Measurements from ENCODE around the gene WASF2.
"Not testable (repeated sequence)": the region's sequence is repeated elsewhere in the genome, so short reads cannot be mapped to it uniquely, and the experiment has no call there.

Gene WASF2

DNA sequence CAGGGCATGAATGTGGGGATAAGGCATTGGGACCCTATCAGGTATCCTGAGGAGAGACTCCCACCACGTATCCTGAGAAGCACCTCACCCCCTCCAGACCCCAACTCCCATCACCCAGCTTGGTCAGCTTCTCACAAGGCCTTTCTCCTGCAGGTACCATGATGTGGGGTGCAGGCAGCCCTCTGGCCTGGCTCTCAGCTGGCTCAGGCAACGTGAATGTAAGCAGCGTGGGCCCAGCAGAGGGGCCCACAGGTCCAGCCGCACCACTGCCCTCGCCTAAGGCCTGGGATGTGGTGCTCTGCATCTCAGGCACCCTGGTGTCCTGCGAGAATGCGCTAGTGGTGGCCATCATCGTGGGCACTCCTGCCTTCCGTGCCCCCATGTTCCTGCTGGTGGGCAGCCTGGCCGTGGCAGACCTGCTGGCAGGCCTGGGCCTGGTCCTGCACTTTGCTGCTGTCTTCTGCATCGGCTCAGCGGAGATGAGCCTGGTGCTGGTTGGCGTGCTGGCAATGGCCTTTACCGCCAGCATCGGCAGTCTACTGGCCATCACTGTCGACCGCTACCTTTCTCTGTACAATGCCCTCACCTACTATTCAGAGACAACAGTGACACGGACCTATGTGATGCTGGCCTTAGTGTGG is 96.2 kb downstream of the WASF2 start:
- DNase-seq, result no peak

GRCh38 chr1:27392778-27393635 is 97.0 kb downstream of the WASF2 start:
- DNase-seq, result no peak

DNA sequence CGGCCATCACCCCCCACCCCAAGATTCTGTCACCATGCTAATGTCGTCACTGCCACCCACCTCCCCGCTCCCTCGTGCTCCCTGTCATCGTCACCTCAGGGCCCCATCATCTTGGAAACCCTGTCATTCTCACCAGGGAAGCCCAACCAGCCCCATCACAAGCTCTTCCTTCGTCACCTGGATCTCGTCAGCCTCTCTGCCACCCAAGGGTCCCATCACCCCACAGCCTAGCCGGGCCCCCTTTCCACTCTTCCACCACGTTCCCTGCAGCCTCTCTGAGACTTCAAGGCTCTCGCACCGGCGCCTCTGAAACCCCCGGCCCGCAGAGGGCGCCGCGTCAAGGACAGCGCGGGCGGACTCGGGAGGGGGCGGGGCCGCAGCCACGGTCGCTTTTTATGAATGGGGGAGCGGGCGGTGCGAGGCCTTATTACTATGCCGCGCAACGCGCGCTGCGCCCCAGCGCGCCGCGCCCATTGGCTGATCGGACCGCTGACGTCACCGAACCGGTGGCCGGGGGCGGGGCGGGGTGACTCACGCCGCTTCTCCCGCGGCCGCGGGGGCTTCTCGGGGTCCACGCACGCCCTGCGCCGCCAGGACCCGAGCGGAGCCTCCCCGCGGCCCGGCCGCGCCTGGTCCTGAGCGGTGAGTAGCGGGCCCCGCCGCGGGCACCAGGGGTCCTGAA is 97.7 kb downstream of the WASF2 start, which contains the start of gene GPR3:
Gene GPR3, plus strand, starts transcription at position 527 of the 682 bp plus-strand sequence. CDS start 1,177 bp downstream, outside the sequence.
- peak; percentile 50 for DNase-seq

DNA sequence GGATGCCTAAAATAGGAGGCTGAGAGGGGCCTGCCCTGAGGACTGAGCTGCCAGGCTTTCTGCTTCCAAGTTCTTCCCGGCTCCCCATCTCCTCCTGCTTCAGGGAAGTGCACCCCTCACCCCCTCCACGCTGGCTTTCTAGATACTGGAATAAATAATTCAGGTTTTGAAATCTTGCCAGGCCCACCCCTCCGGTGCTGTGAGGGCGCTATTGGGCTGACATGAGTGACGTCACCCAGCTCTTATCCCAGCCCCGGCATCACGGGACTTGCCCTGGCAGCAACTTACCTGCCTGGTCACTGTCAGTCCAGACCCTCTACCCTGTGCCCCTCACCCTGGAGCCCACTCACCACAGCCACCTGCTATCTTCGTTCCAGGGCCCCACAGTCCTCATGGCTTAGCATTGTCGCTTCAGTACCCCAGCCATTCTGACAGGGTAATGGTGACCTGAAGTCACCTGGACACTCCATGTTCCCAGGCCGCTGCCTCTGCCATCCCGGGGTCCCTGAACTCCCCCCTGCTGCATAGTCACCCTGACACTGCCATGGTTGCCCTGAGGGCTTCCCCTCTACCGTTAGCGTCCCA is 98.4 kb downstream of the WASF2 start:
- no peak for DNase-seq

- DNase-seq, result peak; percentile 33
Observed at GRCh38 chr1:27388337-27389005, 101.5 kb downstream of the WASF2 start.

- DNase-seq, result not testable (repeated sequence)
Observed at GRCh38 chr1:27384797-27385196, 105.2 kb downstream of the WASF2 start.

- DNase-seq, result no peak
Observed at GRCh38 chr1:27383661-27384060, 106.3 kb downstream of the WASF2 start.

GRCh38 chr1:27383039-27383605 is 106.8 kb downstream of the WASF2 start, which contains the start of gene CD164L2:
Gene CD164L2, minus strand, starts transcription at chr1:27383333. Its CDS starts 94 bp downstream, at chr1:27383239.
- no peak for DNase-seq

DNA sequence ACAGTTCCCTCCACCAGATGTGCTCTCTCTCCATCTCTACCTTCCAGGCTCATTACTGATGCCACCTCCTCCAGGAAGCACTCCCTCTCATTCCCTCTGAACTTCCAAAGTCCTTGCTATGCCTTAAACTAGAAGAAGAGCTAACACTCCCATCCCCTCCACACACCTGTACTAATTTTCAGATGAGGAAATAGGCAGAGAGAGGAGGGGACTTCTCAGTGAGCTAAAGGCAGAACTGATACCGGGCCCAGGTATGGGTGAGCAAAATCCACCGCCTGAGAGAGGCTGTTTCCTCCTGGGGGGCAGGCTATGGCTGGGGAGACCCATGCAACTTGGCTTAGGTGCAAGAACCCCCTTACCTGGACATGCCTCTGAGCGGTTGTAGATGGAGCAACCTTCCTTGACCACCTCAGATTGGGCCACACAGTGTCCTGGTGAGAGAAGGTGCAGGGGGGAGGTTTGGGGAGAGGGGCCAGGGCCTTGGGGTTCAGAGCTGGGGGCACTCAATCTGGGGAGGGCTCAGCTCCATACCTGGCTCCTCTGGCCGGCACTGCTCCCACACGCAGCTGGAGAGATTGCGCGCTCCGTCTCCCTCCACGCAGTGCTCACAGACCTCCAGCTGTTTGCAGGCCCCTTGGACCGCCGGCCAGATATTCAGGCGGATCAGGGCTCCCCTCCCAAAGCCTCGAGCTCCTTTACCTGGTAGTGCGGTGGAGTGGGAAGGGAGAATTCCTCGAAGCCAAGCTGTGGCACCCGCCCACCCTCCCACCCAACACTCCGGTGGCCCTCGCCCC is 107.8 kb downstream of the WASF2 start:
- DNase-seq, result no peak

DNA sequence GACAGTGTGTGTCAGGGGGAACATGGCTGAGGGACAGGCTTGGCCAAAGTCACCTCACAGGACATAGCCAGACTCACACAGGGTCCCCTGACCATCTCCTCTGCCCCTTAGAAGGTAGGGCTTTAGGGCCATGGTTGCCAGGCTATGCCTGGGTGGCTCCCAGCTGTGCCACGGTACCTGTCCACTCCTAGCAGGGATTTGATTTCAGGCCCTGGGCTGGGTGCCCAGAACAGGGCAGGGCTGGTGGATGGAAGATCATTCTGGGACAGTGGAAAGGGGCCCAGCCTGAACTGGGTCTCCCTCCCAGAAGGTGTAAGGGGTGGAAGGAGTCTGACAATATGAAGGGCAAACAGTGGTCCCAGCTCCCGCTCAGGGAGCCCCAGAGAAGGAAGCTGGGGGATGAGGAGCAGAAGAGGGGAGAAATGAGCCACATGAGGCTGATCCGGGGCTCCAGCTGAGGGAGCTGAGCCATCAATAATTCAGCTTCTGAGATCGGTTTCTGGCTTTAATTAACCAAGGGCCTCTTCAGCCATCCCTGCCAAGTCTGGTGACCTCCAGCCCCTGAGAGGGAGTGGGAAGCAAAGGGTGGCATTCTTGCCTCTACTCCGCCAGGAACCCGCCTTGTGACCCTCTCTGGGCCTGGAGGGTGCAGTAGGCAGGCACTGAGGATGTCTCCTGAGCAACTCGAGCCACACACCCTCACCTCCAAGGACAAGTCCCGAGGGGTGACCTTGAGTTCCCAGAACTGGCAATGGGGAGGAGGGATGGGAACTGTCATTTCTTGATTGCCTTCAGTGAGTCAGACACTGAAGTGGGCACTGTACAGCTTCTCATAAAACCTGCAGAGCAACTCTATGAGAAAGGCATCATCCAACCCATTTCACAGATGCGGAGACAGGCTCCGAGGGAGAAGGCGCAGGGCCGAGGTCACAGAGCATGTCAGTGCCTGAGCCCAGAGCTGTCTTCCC is 108.9 kb downstream of the WASF2 start:
- no peak for DNase-seq

DNA sequence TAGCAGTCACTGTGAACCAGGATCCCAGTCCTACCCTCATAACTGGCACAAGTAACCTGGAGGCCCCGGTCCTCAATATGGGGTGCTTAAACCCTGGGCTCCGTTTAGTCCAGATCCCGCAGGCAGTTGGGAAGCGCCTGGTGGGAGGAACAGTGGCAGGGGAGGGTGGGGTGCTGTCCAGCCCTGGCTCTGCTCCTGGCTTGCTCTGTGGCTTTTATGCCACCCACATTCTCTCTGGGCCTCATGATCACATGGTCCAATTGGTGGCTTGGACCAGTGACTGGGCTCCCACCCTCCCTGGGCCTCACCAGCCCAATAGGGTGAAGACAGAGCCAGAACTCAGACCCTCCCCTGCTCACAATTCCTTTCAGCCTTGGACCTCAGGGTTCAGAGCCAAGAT is 109.7 kb downstream of the WASF2 start:
- DNase-seq, result no peak

DNA sequence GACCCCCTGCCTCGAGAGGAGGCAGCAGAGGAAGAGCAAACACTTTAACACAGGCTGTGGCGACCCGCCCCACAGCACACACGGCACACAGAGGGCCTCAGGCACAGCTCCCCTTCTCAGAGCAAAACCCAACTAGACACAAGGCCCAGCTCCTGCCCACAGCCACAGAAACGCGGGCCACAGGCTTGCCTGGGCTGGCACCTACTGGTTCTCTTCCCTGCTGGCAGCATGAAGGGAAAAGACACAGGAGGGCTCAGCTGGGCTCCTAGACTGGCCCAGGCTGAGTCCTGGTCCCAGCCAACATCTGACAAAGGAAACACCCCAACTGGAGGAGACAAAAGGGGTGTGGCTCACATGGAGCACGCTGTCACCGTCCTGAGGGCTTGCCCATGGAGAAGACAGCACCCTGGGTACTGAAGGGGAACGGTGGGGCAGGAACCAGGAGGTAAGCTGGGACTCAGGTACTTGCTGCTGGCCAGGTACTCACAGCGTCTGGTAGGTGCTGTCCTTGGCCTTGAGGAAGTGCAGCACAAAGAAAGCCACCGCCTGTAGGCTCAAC is 110.3 kb downstream of the WASF2 start:
- no peak for DNase-seq

GRCh38 chr1:27377760-27378495 is 112.0 kb downstream of the WASF2 start:
- no peak for DNase-seq

- DNase-seq, result no peak
Observed at GRCh38 chr1:27374362-27375086, 115.4 kb downstream of the WASF2 start, which contains the start of gene FCN3. Gene FCN3, minus strand, starts transcription at chr1:27374824. Its CDS starts 6 bp downstream, at chr1:27374818.

GRCh38 chr1:27372808-27373690 is 116.9 kb downstream of the WASF2 start:
- no peak for DNase-seq

- DNase-seq, result no peak
Observed at GRCh38 chr1:27372022-27372807, 117.8 kb downstream of the WASF2 start.
